Adrenal gland (tissue), 12 donors: ENCODE data around the gene LYZL2. TPM values are rescaled to one million over a fixed set of nuclear protein-coding genes. Genes with fewer than 3 reads are reported as not detected.
"Not testable (repeated sequence)": the region's sequence is repeated elsewhere in the genome, so short reads cannot be mapped to it uniquely, and the experiment has no call there.

Experiments used
- DNase-seq, 7 donors: peaks; one replicate each; pipeline ENCODE4 v3.0.0-alpha.2; 2019 to 2020
- H3K27ac ChIP-seq, 5 donors: fragments of 200-600 bp; sonication (generic) in 4 of 5; 1 replicate in 3 of 5; 2 replicates in 2 of 5; pipeline versions ENCODE4 v1.5.1 to v1.8.0; 2016 to 2020; ENCODE audit warnings: mild to moderate bottlenecking in 1 of 5
- H3K27me3 ChIP-seq: fragments of 200-600 bp; 2 replicates; pipeline ENCODE4 v1.8.0; 2021
- H3K36me3 ChIP-seq, 2 donors: fragments of 200-600 bp; replicated peaks in 1 of 2; 1 replicate in 1 of 2; 2 replicates in 1 of 2; pipeline versions ENCODE4 v1.5.1 to v1.8.0; 2018 to 2022
- H3K4me1 ChIP-seq, 2 donors: fragments of 200-600 bp; replicated peaks in 1 of 2; 1 replicate in 1 of 2; 2 replicates in 1 of 2; pipeline versions ENCODE4 v1.5.1 to v1.8.0; 2018 to 2021
- H3K4me3 ChIP-seq, 4 donors: fragments of 200-600 bp; sonication (generic) in 3 of 4; one replicate each; pipeline ENCODE4 v1.5.1; 2016 to 2018
- H3K9me3 ChIP-seq, 3 donors: fragments of 200-600 bp; sonication (generic) in 1 of 3; replicated peaks in 1 of 3; 1 replicate in 2 of 3; 2 replicates in 1 of 3; pipeline versions ENCODE4 v1.5.1 to v1.8.0; 2016 to 2021
- CTCF ChIP-seq, 6 experiments: fragments of 450-650 bp in 4 of 6; fragments of 200-600 bp in 2 of 6; sonication (generic) in 1 of 6; IDR thresholded peaks; 1 replicate in 5 of 6; 2 replicates in 1 of 6; pipeline versions ENCODE4 v1.5.1 to v1.8.0; 2016 to 2021; ENCODE audit warnings: antibody characterized with exemption in 6 of 6, mild to moderate bottlenecking in 2 of 6, moderate library complexity in 1 of 6
- POLR2A ChIP-seq, 2 donors: fragments of 450-650 bp; IDR thresholded peaks; one replicate each; pipeline ENCODE4 v1.6.1; 2017; ENCODE audit warnings: antibody characterized with exemption in 2 of 2, mild to moderate bottlenecking in 2 of 2, moderate library complexity in 1 of 2
- WGBS, 4 donors: extraction: QIAGEN DNeasy Blood & Tissue Kit in 2 of 4; methylation state at CpG; one replicate each; pipeline versions ENCODE4 v1.1.5 to v1.1.7; 2013 to 2017; 5-methylcytosine and 5-hydroxymethylcytosine counted together
- intact Hi-C, 2 donors: fragments of 100-400 bp; cut with DNase I; formaldehyde crosslinking; loops; one replicate each; pipeline versions ENCODE4 v1.14.1 to v1.15.0; 2022 to 2023
- polyA plus RNA-seq, 3 donors: library from polyadenylated mRNA; stranded (reverse); fragments of 200-250 nt in 2 of 3; fragments of 350-450 nt in 1 of 3; fragmentation: Illumina TruSeq in 1 of 3; extraction: RNeasy Lipid Tissue Mini Kit (QIAGEN cat#74804) in 1 of 3; gene quantifications; one replicate each; pipeline ENCODE4 v1.2.3, GENCODE V29; 2013 to 2014
- total RNA-seq, 9 donors: library from RNA; depleted of rRNA in 4 of 9; stranded (reverse); fragments of >200 nt in 4 of 9; fragments of 120-200 nt in 1 of 9; fragmentation: NEBNext Ultra II Directional in 1 of 9; extraction: Animal tissue kit (Norgen Biotek cat#: 25700) in 1 of 9; gene quantifications; one replicate each; pipeline versions ENCODE4 v1.1.0 to v1.2.4, GENCODE V29; 2013 to 2023
- donor health status: healthy with polysubstance abuse.
- donor health status: Bipolar disorder and iron deficiency.
- donor health status: DM: yes; HTN: yes; CAD: no.
- donor health status: DM: no; HTN: no; CAD: no.
- donor health status: DM: no; HTN: no; CAD: no.
- donor health status: DM: yes; HTN: yes; CAD: no.

The LYZL2 gene
- total and polyA plus RNA-seq, 12 donors: 1.4 TPM; not detected in 11

GRCh38 chr10:30671026-30671616 is 41.6 kb upstream of the LYZL2 start:
- Histone ChIP-seq H3K27ac (no peak overlapping the region), H3K4me3 (peak overlapping the region in 1 of 4 donors; percentile 39), H3K36me3 (no peaks in the 10 kb centered on the region), H3K4me1 (peaks cover 0 to 3% of the 10 kb centered on the region in 2 donors), H3K9me3 (no peaks in the 10 kb centered on the region), H3K27me3 (no peaks in the 10 kb centered on the region)
- TF ChIP-seq POLR2A (IDR thresholded peaks at IDR 0.05): no peak
- TF ChIP-seq CTCF (IDR thresholded peaks at IDR 0.05): peak; percentile 68 to 74 (median 70)
- intact Hi-C loops: no loop called here
- DNase-seq: peak in 6 of 7 donors; percentile 21 to 53 (median 32)
- WGBS, 4 donors: 34 to 36% (median 35%) methylated on average over 11 of the region's 11 CpGs

- H3K27me3 ChIP-seq, H3K27ac ChIP-seq, H3K4me3 ChIP-seq, intact Hi-C loops, H3K4me1 ChIP-seq, H3K9me3 ChIP-seq, H3K36me3 ChIP-seq, DNase-seq: not testable (repeated sequence)
- WGBS, 4 donors: 63 to 83% (median 76%) methylated on average over 3 to 11 of the region's 11 CpGs
Observed at GRCh38 chr10:30667982-30668381, 38.4 kb upstream of the LYZL2 start.

GRCh38 chr10:30663403-30663802 is 33.9 kb upstream of the LYZL2 start:
- 77 to 84% (median 81%) methylated on average over 5 to 6 of the region's 7 CpGs for WGBS, 4 donors
- intact Hi-C loops: not testable (repeated sequence)

GRCh38 chr10:30662814-30663213 is 33.3 kb upstream of the LYZL2 start:
- Histone ChIP-seq H3K9me3 (no peaks in the 10 kb centered on the region), H3K27ac (no peak overlapping the region), H3K27me3 (no peaks in the 10 kb centered on the region), H3K4me1 (no peaks in the 10 kb centered on the region), H3K4me3 (no peak overlapping the region), H3K36me3 (no peaks in the 10 kb centered on the region)
- DNase-seq: no peak
- 65 to 86% (median 75%) methylated on average over 4 to 6 of the region's 6 CpGs for WGBS, 4 donors
- intact Hi-C loops: no loop called here
- TF ChIP-seq CTCF (IDR thresholded peaks at IDR 0.05) (no peak), POLR2A (IDR thresholded peaks at IDR 0.05) (no peak)

More at GRCh38 chr10:30663403-30663802, 33.9 kb upstream of the LYZL2 start:
- not testable (repeated sequence) for H3K4me1 ChIP-seq, H3K9me3 ChIP-seq, H3K27me3 ChIP-seq, H3K36me3 ChIP-seq, DNase-seq, H3K4me3 ChIP-seq, H3K27ac ChIP-seq

GRCh38 chr10:30660314-30660713 is 30.8 kb upstream of the LYZL2 start:
- intact Hi-C loops, H3K36me3 ChIP-seq, H3K27ac ChIP-seq, H3K9me3 ChIP-seq, H3K4me3 ChIP-seq, H3K4me1 ChIP-seq, H3K27me3 ChIP-seq, DNase-seq: not testable (repeated sequence)
- 77 to 88% (median 82%) methylated on average over 3 of the region's 3 CpGs for WGBS, 4 donors

GRCh38 chr10:30656233-30656632 is 26.7 kb upstream of the LYZL2 start:
- Histone ChIP-seq H3K27me3 (no peaks in the 10 kb centered on the region), H3K36me3 (no peaks in the 10 kb centered on the region), H3K4me3 (no peak overlapping the region), H3K4me1 (no peaks in the 10 kb centered on the region), H3K27ac (no peak overlapping the region), H3K9me3 (no peaks in the 10 kb centered on the region)
- 52 to 69% (median 62%) methylated on average over 5 of the region's 5 CpGs for WGBS, 4 donors
- no peak for TF ChIP-seq POLR2A (IDR thresholded peaks at IDR 0.05)
- no peak for TF ChIP-seq CTCF (IDR thresholded peaks at IDR 0.05)
- intact Hi-C loops: no loop called here
- DNase-seq: no peak

- H3K36me3 ChIP-seq, H3K27ac ChIP-seq, intact Hi-C loops, H3K4me1 ChIP-seq, H3K4me3 ChIP-seq, H3K9me3 ChIP-seq, DNase-seq, H3K27me3 ChIP-seq: not testable (repeated sequence)
- WGBS, 4 donors: 75 to 83% (median 79%) methylated on average over 8 of the region's 8 CpGs
Observed at GRCh38 chr10:30655001-30655400, 25.4 kb upstream of the LYZL2 start.

- 76 to 86% (median 80%) methylated on average over 7 to 9 of the region's 10 CpGs for WGBS, 4 donors
- H3K27me3 ChIP-seq, DNase-seq, H3K9me3 ChIP-seq, H3K36me3 ChIP-seq, H3K4me1 ChIP-seq, H3K4me3 ChIP-seq, intact Hi-C loops, H3K27ac ChIP-seq: not testable (repeated sequence)
Observed at GRCh38 chr10:30651470-30652397, 22.2 kb upstream of the LYZL2 start.
